Measurements from ENCODE around the gene SMCO4.
"Not testable (repeated sequence)": the region's sequence is repeated elsewhere in the genome, so short reads cannot be mapped to it uniquely, and the experiment has no call there.

The SMCO4 gene

GRCh38 chr11:93583490-93583889 is 40.3 kb upstream of the SMCO4 start:
- POLR2A ChIA-PET (ENCODE audit: low non-redundant PET): no interaction called here
- TF ChIP-seq CTCF (conservative IDR thresholded peaks at IDR 0.05; ENCODE audit: low read depth): no peak
- no peak overlapping the region for H3K27ac ChIP-seq
- DNase-seq (ENCODE audit: low spot score): no peak
- CTCF ChIA-PET: no interaction called here

- ChIA-PET CTCF (no interaction called here), POLR2A (ENCODE audit: low non-redundant PET) (no interaction called here)
- no peak for TF ChIP-seq CTCF (conservative IDR thresholded peaks at IDR 0.05; ENCODE audit: low read depth)
- H3K27ac ChIP-seq: no peak overlapping the region
- DNase-seq (ENCODE audit: low spot score): no peak
Observed at GRCh38 chr11:93579187-93579751, 36.1 kb upstream of the SMCO4 start.

GRCh38 chr11:93577286-93577685 is 34.1 kb upstream of the SMCO4 start:
- no peak for TF ChIP-seq CTCF (conservative IDR thresholded peaks at IDR 0.05; ENCODE audit: low read depth)
- POLR2A ChIA-PET (ENCODE audit: low non-redundant PET): no interaction called here
- H3K27ac ChIP-seq: no peak overlapping the region
- DNase-seq (ENCODE audit: low spot score): no peak
- CTCF ChIA-PET: interaction anchor here (0.7 kb wide), 1 partner anchor 280 kb away, joined by 3 read pairs; no protein-coding TSS in a partner anchor

- CTCF ChIA-PET; H3K27ac ChIP-seq; DNase-seq (ENCODE audit: low spot score); POLR2A ChIA-PET (ENCODE audit: low non-redundant PET): not testable (repeated sequence)
Observed at GRCh38 chr11:93576870-93577269, 33.7 kb upstream of the SMCO4 start.

- no peak for DNase-seq (ENCODE audit: low spot score)
- TF ChIP-seq CTCF (conservative IDR thresholded peaks at IDR 0.05; ENCODE audit: low read depth): no peak
- ChIA-PET CTCF (no interaction called here), POLR2A (ENCODE audit: low non-redundant PET) (no interaction called here)
- H3K27ac ChIP-seq: no peak overlapping the region
Observed at GRCh38 chr11:93574638-93575220, 31.5 kb upstream of the SMCO4 start.

GRCh38 chr11:93573184-93573583 is 30.0 kb upstream of the SMCO4 start:
- no peak overlapping the region for H3K27ac ChIP-seq
- DNase-seq (ENCODE audit: low spot score): no peak
- ChIA-PET CTCF (no interaction called here), POLR2A (ENCODE audit: low non-redundant PET) (no interaction called here)
- no peak for TF ChIP-seq CTCF (conservative IDR thresholded peaks at IDR 0.05; ENCODE audit: low read depth)

- CTCF ChIA-PET: no interaction called here
- DNase-seq (ENCODE audit: low spot score): no peak
- POLR2A ChIA-PET (ENCODE audit: low non-redundant PET): no interaction called here
- H3K27ac ChIP-seq: no peak overlapping the region
- TF ChIP-seq CTCF (conservative IDR thresholded peaks at IDR 0.05; ENCODE audit: low read depth): no peak
Observed at GRCh38 chr11:93572621-93573020, 29.4 kb upstream of the SMCO4 start.
